Lower lobe of right lung (tissue), 2 donors: ENCODE data around the gene ATRX. TPM values are rescaled to one million over a fixed set of nuclear protein-coding genes. Genes with fewer than 3 reads are reported as not detected.

Source experiments
- ATAC-seq, 2 donors: fragments of 200-7000 bp; cut with Tn5 transposase; one replicate each; pipeline ENCODE4 v1.9.1; 2020 to 2022; ENCODE audit warnings: mild to moderate bottlenecking in 2 of 2, moderate library complexity in 2 of 2
- DNase-seq: peaks from one replicate; pipeline ENCODE4 v3.0.0-alpha.2; 2020
- H3K27ac ChIP-seq: fragments of 200-600 bp; one replicate; pipeline ENCODE4 v1.8.0; 2022
- H3K27me3 ChIP-seq: fragments of 200-600 bp; one replicate; pipeline ENCODE4 v1.8.0; 2022; ENCODE audit warnings: low read depth
- H3K36me3 ChIP-seq: fragments of 200-600 bp; one replicate; pipeline ENCODE4 v1.8.0; 2022; ENCODE audit warnings: mild to moderate bottlenecking
- H3K4me1 ChIP-seq: fragments of 200-600 bp; one replicate; pipeline ENCODE4 v1.8.0; 2022
- H3K4me3 ChIP-seq: fragments of 200-600 bp; one replicate; pipeline ENCODE4 v1.8.0; 2022; ENCODE audit warnings: mild to moderate bottlenecking
- H3K9me3 ChIP-seq: fragments of 200-600 bp; one replicate; pipeline ENCODE4 v1.8.0; 2022
- CTCF ChIP-seq: fragments of 200-600 bp; IDR thresholded peaks from one replicate; pipeline ENCODE4 v1.8.0; 2022; ENCODE audit warnings: antibody characterized with exemption, mild to moderate bottlenecking
- intact Hi-C: fragments of 100-400 bp; cut with DNase I; formaldehyde crosslinking; loops from one replicate; pipeline ENCODE4 v1.11.0; 2022
- total RNA-seq: library from RNA; stranded (reverse); fragmentation: NEBNext Ultra II Directional; extraction: Animal tissue kit (Norgen Biotek cat#: 25700); gene quantifications from one replicate; pipeline ENCODE4 v1.2.1, GENCODE V29; 2021
- donor health status: DM: no; HTN: yes; CAD: no; lungs with severe emphysema.

Gene ATRX
- total RNA-seq, 1 donor from 2014 or later = 88.8 TPM

- DNase-seq = no peak
- H3K36me3 ChIP-seq = peaks cover 24% of the 10 kb centered on the region
- no peaks in the 10 kb centered on the region for H3K27me3 ChIP-seq
- no peaks in the 10 kb centered on the region for H3K4me1 ChIP-seq
- no peaks in the 10 kb centered on the region for H3K9me3 ChIP-seq
- ATAC-seq = no peak
- intact Hi-C loops = no loop called here
- H3K27ac ChIP-seq = no peak overlapping the region
- TF ChIP-seq CTCF = no peak
- no peak overlapping the region for H3K4me3 ChIP-seq
Observed at GRCh38 chrX:77658886-77659285, 127.1 kb downstream of the ATRX start.

- no peak for ATAC-seq
- Histone ChIP-seq H3K9me3 (no peaks in the 10 kb centered on the region), H3K36me3 (peaks cover 34% of the 10 kb centered on the region), H3K27me3 (no peaks in the 10 kb centered on the region), H3K27ac (no peak overlapping the region), H3K4me1 (no peaks in the 10 kb centered on the region), H3K4me3 (no peak overlapping the region)
- no peak for DNase-seq
- no peak for TF ChIP-seq CTCF
- intact Hi-C loops = no loop called here
Observed at GRCh38 chrX:77652095-77652494, 133.9 kb downstream of the ATRX start.

- H3K27ac ChIP-seq = no peak overlapping the region
- intact Hi-C loops = no loop called here
- no peaks in the 10 kb centered on the region for H3K27me3 ChIP-seq
- H3K9me3 ChIP-seq = no peaks in the 10 kb centered on the region
- H3K4me3 ChIP-seq = no peak overlapping the region
- DNase-seq = no peak
- no peak for ATAC-seq
- no peak for TF ChIP-seq CTCF
- H3K36me3 ChIP-seq = peaks cover 4% of the 10 kb centered on the region
- H3K4me1 ChIP-seq = no peaks in the 10 kb centered on the region
Observed at GRCh38 chrX:77640702-77641101, 145.3 kb downstream of the ATRX start.

GRCh38 chrX:77639820-77640219, 146.2 kb downstream of the ATRX start:
- H3K4me1 ChIP-seq = no peaks in the 10 kb centered on the region
- DNase-seq (no peak), ATAC-seq (no peak)
- intact Hi-C loops = no loop called here
- H3K9me3 ChIP-seq = no peaks in the 10 kb centered on the region
- TF ChIP-seq CTCF = no peak
- no peaks in the 10 kb centered on the region for H3K27me3 ChIP-seq
- no peak overlapping the region for H3K4me3 ChIP-seq
- H3K36me3 ChIP-seq = peaks cover 13% of the 10 kb centered on the region
- no peak overlapping the region for H3K27ac ChIP-seq

GRCh38 chrX:77638397-77638796, 147.6 kb downstream of the ATRX start:
- ATAC-seq = no peak
- Histone ChIP-seq H3K9me3 (no peaks in the 10 kb centered on the region), H3K4me1 (no peaks in the 10 kb centered on the region), H3K27me3 (no peaks in the 10 kb centered on the region), H3K27ac (no peak overlapping the region), H3K4me3 (no peak overlapping the region), H3K36me3 (peaks cover 26% of the 10 kb centered on the region)
- no peak for DNase-seq
- intact Hi-C loops = no loop called here
- no peak for TF ChIP-seq CTCF

- no peak overlapping the region for H3K27ac ChIP-seq
- no peaks in the 10 kb centered on the region for H3K9me3 ChIP-seq
- H3K27me3 ChIP-seq = no peaks in the 10 kb centered on the region
- intact Hi-C loops = no loop called here
- H3K4me3 ChIP-seq = no peak overlapping the region
- no peaks in the 10 kb centered on the region for H3K4me1 ChIP-seq
- DNase-seq (no peak), ATAC-seq (no peak)
- peaks cover 36% of the 10 kb centered on the region for H3K36me3 ChIP-seq
- no peak for TF ChIP-seq CTCF
Observed at GRCh38 chrX:77635373-77635772, 150.6 kb downstream of the ATRX start.
